Fibroblast of skin of left quadriceps (primary cell): ENCODE measurements around the gene NAA20.
"Not testable (repeated sequence)": the region's sequence is repeated elsewhere in the genome, so short reads cannot be mapped to it uniquely, and the experiment has no call there.

Experiments
- DNase-seq, 2 experiments: peaks; one replicate each; pipeline ENCODE4 v3.0.0-alpha.2; 2013; ENCODE audit warnings: low read depth in 2 of 2

The NAA20 gene

GRCh38 chr20:19991308-19991707 is 25.9 kb upstream of the NAA20 start:
- no peak for DNase-seq

GRCh38 chr20:19991854-19992253 is 25.3 kb upstream of the NAA20 start:
- no peak for DNase-seq

GRCh38 chr20:19992996-19993908 is 23.9 kb upstream of the NAA20 start:
- peak; percentile 87 for DNase-seq

- DNase-seq = no peak
Observed at GRCh38 chr20:19993958-19994669, 23.0 kb upstream of the NAA20 start.

GRCh38 chr20:19995220-19995863 is 21.8 kb upstream of the NAA20 start:
- DNase-seq = no peak

- no peak for DNase-seq
Observed at GRCh38 chr20:19996222-19996621, 20.9 kb upstream of the NAA20 start.

GRCh38 chr20:19996917-19997316 is 20.2 kb upstream of the NAA20 start:
- no peak for DNase-seq

- DNase-seq = no peak
Observed at GRCh38 chr20:19998990-19999705, 18.0 kb upstream of the NAA20 start.

GRCh38 chr20:20000211-20000968 is 16.8 kb upstream of the NAA20 start:
- no peak for DNase-seq

GRCh38 chr20:20002101-20002998 is 14.8 kb upstream of the NAA20 start:
- no peak for DNase-seq

GRCh38 chr20:20003031-20003954 is 13.9 kb upstream of the NAA20 start:
- DNase-seq = no peak

GRCh38 chr20:20003955-20004322 is 13.2 kb upstream of the NAA20 start:
- DNase-seq = not testable (repeated sequence)

- DNase-seq = no peak
Observed at GRCh38 chr20:20005342-20005741, 11.8 kb upstream of the NAA20 start.

GRCh38 chr20:20009784-20010253 is 7.3 kb upstream of the NAA20 start:
- no peak for DNase-seq

- DNase-seq = peak in 1 of 2 experiments; percentile 58
Observed at GRCh38 chr20:20010639-20011500, 6.3 kb upstream of the NAA20 start.

GRCh38 chr20:20012541-20012940 is 4.6 kb upstream of the NAA20 start:
- no peak for DNase-seq

GRCh38 chr20:20014659-20015058 is 2.5 kb upstream of the NAA20 start:
- no peak for DNase-seq

GRCh38 chr20:20017844-20018185 is 653 bp downstream of the NAA20 start:
- DNase-seq = no peak
